HG03060 (cell line): ENCODE results near the gene HDAC1.
"Not testable (repeated sequence)": the region's sequence is repeated elsewhere in the genome, so short reads cannot be mapped to it uniquely, and the experiment has no call there.

Source experiments
- ATAC-seq: cut with Tn5 transposase; IDR thresholded peaks from one replicate; pipeline ENCODE4 v1.9.1; 2021; ENCODE audit warnings: low read depth, moderate number of reproducible peaks; ENCODE audit not compliant: unreplicated experiment

The HDAC1 gene

DNA sequence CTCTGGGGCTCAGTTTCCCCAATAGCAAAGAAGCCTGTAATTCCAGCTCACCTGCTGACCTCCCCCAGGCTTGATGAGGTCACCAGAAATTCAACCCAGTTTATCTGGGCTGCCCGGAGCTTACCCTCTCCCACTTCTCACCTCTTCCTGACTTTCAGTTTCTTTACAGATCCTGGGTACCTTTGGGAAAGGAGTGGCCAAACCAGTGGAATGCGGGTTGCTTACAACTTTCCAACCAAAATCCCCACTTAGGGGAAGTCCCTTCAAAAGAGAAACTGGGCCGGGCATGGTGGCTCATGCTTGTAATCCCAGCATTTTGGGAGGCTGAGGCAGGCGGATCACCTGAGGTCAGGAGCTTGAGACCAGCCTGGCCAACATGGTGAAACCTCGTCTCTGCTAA is 50.1 kb downstream of the HDAC1 start:
- no peak for ATAC-seq

DNA sequence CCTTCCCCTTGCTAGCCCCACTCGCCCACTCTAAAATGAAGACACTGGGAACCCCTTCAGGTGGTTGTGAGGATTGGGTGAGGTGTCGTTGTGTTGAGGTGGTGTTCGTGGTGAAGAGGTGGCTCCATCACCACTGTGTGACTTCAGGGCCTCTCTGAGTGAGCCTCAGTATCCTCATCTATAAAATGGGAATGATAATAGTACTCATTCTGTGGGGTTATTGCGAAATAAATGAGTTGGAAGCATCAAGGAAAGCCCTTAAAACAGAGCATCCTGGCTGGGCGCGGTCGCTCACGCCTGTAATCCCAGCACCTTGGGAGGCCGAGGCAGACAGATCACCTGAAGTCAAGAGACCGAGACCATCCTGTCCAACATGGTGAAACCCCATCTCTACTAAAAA is 50.8 kb downstream of the HDAC1 start:
- ATAC-seq: no peak

DNA sequence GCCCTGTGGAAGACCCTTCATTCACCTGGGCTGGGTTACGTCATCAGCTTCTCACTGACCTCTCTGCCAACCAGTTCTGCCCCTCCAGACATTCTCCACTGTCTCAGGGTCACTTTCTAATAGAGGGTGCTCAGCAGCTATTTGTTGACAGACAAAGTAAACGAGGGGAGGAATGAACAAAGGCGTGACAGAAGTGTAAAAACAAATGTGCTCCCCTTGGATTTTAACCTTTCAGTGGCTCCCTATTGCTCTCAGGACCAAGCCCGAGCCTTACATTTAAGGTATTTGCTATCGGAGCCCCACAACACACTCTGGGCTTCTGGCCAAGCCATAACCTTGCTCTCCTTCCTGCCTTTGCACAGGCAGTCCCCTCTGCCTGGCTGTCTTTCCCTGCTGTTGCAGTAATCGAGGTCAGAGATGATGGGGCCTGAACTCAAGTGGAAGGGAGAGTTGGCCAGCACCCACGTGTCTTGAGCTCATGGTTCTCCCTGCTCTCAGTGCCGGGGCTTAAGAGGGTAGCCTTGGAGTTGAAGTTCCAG is 53.5 kb downstream of the HDAC1 start:
- ATAC-seq: no peak

DNA sequence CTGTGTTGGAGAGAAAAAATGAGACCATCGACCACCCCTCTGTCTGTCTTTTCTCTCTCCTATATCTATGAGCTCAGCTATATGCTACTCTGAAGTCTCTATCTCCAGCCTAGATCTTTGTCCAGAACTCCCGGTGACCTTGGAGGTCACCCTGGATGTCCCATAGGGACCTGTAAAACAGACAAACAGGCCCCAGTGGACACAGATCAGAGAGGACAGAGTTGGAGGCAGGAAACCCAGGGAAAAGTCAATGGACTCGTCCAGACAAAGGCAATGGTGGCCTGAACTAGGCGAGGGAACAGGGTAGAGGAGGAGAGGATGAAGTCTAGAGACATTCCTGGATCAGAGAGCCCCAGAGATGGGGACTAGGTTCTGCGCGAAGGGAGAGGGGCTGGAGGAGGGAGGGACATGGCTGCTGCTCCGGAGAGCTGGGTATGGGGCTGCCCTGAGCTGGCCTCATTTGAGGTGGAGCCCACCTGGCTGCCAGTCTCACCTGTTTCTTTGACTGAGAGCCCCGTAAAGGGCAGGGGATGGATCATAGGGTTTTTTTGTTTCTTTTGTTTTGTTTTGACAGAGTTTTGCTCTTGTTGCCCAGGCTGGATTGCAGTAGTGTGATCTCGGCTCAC is 54.8 kb downstream of the HDAC1 start:
- no peak for ATAC-seq

DNA sequence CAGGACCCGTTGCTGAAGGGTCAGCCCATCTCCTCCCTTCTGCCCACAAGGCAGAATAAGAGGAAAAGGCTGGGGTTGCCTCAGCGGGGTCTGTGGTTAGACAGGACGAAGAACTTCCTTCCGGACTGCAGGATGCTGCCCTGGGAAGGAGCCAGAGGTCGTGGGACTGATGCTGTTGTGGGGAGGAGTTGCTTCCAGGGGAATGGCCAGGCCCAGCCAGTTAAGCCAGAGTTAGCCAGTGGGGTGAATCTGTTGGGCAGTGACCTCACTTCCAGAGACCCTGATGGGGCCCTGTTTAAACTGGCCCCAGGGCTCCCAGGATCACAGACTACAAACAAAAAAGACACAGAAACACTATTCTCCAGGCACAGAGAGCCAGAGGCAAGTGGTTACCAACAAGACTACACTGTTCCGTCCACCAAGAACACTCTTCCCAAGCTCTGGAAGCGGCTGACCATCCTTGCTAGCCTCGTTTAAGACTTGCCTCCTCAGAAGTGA is 57.4 kb downstream of the HDAC1 start:
- ATAC-seq: no peak

DNA sequence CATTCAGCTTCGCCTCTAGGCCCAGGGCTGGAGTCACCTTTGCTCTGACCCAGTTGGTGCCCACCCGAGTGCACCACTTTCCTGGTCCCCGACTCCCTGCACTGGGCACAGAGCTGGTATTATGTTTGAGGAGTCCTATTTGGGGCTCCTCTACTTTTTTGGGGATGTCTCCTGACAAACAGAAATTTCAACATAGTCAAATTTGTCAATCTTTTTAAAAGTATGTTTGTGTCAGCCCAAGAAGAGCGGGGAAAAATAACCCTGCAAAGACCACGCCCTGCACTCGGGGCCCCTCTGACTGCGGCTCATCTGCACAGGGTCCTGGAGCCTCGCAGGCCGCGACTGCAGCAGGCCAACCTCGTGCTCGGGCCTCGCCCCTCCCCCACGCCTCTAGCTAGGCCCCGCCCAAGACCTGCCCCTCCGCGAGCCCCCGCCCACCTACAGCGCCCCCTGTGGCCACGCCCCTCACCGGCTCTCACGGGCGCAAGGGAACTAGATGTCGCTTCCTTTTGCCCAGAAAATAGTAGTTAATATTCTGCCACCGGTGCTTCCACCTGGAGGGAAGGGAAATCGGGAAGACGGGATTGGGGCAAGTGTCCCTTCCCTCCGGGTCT is 59.0 kb downstream of the HDAC1 start:
- ATAC-seq: no peak

DNA sequence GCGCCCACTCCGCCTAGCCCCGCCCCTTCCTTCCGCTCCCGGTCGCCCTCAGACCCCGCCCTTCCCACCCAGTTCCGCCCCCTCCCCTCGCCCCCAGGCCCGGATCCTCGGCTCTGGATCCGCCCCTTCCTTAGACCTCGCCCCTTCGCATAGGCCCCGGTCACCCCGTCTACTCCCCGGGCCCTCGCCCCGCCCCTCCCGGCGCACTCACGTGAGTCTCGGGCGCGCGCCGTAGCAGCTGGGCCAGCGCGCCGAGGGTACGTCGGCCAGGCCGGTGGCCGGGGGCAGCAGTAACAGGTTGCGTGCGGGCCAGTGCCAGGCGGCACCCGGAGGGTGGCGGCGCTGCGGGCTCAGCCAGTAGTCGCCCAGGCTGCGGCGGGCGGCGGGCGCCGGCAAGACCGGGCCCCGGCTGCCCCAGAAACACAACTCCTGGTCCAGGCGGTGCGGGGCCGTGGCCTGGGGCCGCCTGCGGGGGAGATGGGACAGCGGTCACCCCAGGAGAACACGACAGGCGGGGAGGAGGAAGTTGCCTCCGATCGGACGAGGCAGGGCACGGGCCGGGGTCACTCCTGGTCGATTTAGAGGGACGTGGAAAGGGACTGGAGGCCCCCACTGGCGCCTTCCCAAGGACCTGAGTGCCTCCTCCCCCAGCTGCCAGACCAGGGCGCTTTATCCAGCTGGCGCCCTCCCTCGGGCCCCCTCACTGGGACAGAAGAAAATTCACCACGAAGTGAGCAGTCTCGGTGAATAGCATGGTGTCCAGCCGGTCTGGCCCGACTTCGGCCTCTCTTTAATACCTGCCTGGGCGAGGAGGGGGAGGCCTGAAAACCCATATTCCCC is 59.7 kb downstream of the HDAC1 start:
- ATAC-seq: no peak

DNA sequence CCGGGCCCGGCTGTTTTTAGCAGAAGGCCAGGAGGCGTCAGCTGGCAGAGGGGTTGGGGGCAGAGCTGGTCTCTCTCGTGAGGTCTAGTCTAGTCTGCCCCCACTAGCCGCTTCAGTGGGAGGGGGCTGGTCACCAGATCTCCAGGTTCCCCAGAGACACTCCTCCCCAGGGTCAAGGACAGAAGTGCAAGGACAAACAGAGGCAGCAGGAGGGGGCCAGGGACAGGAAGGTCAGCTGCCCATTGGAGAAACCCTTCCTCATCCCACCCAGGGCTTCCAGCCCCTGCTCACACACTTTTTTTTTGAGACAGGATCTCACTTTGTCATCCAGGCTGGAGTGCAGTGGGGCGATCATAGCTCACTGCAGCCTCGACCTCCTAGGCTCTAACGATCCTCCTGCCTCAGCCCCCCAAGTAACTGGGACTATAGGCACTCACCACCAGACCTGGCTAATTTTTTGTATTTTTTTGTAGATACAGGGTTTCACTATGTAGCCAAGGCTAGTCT is 60.4 kb downstream of the HDAC1 start:
- ATAC-seq: no peak

DNA sequence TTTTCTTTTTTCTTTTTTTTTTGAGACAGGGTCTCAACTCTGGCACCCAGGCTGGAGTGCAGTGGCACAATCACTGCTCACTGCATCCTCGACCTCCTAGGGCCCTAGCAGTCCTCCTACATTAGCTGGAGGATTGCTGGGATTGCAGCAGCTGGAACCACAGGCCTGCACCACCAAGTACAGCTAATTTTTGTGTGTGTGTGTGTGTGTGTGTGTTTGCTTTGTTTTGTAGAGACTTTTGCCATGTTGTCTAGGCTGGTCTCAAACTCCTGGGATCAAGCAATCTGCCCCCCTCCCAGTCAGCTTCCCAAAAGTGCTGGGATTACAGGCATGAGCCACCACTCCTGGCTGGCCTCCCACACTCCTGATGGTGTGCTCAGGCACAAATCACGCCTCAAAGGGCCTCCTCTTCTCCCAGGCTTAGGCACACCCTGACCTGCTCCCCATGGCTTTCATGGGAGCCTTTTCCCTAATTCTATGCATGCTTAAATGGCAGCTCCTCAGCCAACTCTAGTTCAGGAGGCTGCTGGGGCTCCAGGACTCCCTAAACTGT is 61.0 kb downstream of the HDAC1 start:
- ATAC-seq: no peak

DNA sequence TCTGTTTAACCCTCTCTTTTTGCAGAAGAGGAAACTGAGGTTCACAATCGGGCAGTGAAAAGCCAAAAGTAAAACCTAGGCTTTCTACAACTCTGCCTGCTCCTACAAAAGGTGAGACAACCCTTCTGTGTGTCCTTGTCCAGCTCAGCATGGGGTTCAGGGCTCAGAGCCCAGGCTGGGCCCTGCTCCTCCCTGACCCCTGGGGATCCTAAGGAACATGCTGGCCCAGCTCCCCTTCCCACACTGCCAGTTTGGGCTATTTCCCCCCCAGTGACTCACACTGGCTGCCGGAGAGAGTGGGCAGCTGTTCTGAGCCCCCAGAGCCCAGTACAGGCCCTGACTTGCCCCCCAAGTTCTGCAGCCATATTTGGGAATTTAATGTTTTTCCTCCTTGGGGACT is 61.5 kb downstream of the HDAC1 start:
- ATAC-seq: no peak

DNA sequence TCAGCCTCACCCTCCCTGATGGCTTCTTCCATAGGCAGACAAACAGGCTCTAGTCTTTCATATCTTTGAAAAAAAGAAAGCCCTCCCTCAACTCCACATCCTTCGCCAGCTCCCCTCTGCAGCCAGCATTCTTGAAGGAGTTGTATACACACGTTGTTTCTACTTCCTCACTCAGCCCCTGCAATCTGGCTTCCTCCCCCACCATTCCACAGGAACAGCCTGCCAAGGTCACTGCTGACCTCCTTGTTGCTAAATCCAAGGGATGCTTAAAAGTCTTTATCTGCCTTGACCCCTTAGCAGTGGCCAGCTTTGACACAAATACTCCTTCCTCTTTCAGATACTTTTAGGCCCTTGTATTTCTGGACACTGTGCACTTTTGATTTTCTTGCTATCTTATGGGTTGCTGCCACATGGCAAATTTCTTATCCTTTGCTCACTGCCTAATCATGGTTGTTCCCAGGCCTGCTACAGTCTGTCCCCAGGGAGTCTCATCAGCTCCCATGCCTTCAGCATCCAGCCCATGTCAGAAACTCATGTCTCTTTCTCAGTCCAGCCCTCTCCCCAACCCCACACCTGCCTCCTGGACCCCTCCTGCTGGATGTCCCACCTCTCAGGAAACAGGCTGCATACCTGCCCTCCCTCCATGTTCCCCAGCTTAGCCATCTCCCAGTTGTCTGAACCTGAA is 62.1 kb downstream of the HDAC1 start:
- no peak for ATAC-seq

DNA sequence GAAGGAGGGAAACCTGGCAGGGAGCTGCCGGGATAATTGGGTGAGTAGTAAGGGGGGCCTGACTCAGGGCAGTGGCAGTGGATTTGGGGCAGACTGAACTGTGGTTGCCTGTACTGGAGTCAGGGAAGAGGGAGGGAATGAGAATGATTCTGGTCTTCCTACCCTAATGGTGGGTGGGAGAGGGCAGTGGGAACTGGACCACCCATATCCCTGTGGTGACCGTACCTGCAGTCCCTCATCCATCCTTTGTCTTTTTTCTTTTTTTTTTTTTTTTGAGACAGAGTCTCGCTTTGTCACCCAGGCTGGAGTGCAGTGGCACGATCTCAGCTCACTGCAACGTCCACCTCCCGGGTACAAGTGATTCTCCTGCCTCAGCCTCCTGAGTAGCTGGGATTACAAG is 63.9 kb downstream of the HDAC1 start:
- ATAC-seq: not testable (repeated sequence)

DNA sequence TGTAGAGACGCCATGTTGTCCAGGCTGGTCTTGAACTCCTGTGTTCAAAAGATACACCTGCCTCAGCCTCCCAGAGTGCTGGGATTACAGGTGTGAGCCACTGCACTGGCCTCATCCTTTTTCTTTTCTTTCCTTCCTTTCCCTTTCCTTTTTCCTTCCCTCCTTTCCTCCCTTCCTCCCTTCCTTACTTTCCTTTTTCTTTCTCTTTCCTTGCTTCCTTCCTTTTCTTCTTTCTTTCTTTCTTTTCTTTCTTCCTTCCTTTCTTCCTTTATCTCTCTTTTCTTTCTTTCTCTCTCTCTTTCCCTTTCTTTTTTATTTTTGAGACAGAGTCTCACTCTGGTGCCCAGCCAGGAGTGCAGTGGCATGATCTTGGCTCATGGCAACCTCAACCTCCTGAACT is 64.6 kb downstream of the HDAC1 start:
- ATAC-seq: no peak

DNA sequence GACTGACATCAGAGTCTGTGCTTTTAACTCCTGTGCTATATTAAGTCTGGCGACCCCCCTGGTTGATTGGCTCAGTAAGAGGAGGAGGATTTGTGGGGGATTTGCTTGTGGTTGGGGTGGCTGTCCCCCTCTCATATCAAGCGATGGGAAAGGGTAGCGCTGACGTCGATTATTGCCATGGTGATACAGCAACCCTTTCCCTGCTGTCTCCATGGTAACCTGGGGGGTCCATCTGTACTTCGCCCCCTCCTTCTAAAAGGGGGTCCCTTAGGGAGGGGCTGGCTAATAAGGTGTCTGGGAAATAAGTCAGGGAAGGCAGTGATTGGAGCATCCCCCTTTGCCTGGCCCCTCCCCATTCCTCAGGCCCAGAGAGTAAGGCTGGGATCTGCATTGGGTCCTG is 65.7 kb downstream of the HDAC1 start:
- ATAC-seq: no peak

DNA sequence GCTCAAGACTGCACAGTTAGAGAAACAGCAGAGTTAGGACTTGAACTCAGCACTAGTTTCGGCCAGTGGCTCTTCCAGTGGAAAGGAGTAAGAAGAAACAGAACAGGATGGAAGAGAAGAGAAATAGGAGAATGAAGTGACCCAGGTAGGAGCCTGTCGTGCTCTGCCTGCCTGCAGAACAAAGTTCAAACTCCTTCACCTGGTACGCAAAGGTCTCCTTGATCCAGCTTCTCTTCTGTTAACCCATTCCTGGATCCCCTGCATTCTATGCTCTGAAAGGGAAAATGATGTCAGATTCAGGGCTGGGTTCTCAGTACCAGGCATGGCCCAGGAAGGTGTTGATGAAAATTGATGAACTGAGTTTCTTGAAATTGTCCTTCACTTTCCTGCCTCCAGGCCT is 66.6 kb downstream of the HDAC1 start:
- no peak for ATAC-seq

DNA sequence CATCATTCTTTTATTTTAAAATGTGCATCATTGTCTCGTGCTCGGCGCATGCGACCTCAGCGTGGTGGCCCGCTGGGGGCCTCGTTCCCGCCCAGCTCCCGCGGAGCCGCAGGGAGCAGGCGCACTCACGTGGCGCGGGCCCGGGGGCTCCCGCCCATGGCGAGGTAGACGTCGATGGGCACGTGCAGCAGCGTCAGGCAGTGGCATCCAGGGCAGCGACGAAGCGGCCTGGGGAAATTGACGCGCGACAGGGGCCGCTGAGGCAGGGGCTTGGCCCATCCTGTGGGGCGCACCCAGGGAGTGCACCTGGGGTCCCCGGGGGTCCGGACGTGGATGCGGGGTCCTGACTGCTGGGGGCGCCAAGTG is 69.4 kb downstream of the HDAC1 start:
- no peak for ATAC-seq

DNA sequence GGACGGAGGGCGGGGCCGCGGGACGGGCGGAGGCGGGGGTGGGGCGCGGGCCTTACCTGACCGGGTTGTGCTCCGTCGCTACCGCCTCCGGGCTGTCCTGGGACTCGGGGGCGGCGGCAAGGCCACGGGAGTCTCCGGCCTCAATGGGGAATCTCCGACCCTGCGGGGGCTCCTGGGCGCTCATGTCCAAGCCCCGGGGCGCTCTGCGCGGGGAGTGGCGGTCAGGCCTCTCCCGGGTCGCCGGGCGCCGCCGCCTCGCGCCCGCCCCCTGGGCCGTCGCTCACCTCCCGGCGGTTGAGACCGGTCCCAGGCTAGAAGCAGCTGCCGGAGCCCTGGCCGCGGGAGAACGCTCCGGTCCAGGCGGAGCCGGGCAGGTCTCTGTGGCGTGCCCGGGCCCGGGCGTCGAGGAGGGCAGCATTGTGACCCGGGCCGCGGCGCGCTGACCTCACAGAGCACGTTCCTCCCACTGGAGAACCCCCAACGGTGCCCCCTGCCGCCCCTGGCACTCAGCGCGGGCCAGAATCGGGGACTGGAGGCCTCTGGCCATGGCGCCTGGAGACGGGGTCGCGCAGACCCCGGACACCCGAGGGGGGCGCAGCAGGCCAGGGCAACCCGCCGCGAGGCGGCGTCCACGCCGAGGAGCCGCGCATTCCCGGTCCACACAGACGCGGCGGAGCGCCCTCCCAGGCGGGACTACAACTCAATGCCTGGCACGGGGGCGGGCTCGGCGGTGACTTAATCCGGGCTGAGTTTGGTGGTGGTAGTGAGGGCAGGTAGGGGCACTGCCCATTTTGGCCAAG is 70.0 kb downstream of the HDAC1 start:
- no peak for ATAC-seq

DNA sequence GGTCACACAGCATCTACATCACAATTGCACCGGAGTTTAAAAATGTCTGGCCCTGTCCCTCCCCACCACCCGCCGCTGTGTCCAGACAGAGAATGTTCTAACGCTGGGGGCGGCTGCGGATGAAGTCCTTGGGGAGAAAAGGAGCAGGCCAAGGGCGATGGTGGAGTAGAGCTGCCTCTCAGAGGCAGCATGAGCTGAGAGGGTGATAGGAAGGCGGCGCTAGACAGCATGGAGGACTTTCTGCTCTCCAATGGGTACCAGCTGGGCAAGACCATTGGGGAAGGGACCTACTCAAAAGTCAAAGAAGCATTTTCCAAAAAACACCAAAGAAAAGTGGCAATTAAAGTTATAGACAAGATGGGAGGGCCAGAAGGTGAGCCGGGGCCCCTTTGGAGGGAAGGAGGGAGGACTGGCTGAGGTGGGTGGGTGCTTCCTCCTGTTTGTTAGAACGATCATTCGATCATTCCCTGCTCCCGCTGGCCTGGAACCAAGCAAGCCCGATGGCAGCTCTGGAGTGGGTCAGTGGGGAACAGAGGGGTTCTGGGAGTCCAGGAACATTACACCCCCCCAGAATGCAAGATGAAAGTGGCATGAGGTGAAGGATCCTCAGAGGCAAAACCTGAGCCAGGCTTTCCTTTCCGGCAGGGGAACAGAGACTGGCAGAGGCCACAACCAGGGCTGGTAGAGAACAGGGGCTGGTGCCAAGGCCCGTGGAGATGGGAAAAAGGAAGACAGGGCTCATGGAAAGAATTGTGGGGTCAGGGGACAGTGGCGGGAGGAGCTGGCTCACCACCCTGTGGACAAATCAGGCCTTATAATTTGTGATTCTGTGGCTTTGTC is 70.8 kb downstream of the HDAC1 start, which contains the start of the genes FAM229A and TSSK3:
Gene FAM229A (minus strand): TSS at position 12 of the 840 bp plus-strand sequence. CDS start 394 bp downstream, outside the sequence.
Gene TSSK3 (plus strand): TSS at position 66 of the 840 bp plus-strand sequence. CDS start 163 bp downstream, at position 229.
- no peak for ATAC-seq
